Peyer's patch (tissue), 4 donors: ENCODE results near the gene CTAG1A.

Experiments used
- POLR2A ChIP-seq, 2 donors: fragments of 450-650 bp; IDR thresholded peaks; one replicate each; pipeline ENCODE4 v1.5.1; 2017; ENCODE audit warnings: antibody characterized with exemption in 2 of 2, mild to moderate bottlenecking in 2 of 2, moderate library complexity in 2 of 2
- TF ChIP-seq, protein P1 (sequence below), 6 experiments: fragments of 450-650 bp in 4 of 6; fragments of 200-600 bp in 2 of 6; sonication (generic) in 1 of 6; IDR thresholded peaks; one replicate each; pipeline ENCODE4 v1.5.1; 2017 to 2019; ENCODE audit warnings: antibody characterized with exemption in 6 of 6, mild to moderate bottlenecking in 3 of 6, moderate library complexity in 1 of 6

DNA sequence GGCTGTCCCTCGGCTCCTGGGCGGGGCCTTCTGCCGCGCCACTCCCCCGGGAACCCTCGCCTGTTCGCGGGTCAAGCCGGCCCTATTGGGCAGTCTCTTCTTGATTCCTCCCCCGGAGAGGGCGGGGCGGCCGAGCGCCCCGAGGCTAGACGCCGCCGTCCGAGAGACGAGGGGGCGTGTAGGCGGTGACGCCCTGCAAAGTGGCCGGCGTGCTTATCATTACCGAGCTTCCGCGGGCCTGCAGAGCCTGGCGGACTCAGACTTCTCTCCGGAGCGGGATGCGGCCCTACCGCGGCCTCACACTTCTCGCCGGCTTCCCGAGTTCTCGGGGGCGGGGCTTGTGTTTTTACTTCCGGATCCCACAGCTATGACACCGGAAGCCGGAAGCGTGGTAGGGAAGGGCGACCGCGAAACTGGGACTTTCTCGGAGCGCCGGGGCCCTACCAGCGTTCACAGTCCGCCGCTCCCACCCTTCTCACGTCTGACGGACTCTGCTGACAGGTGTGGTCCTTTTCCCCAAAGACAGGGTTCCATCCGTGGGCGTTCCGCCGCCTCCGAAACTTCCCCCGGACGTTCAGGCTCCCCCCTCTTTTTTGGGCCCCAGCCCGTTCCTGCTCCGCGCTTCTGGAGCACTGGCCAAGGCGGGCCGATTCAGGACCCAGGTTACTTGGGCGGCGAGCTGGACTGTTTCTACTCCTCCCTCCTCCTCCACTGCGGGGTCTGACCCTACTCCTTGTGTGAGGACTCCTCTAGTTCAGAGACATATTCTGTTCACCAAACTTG is 37.5 kb upstream of the CTAG1A start, which contains the start of gene IKBKG:
- TF ChIP-seq, protein P1, sequence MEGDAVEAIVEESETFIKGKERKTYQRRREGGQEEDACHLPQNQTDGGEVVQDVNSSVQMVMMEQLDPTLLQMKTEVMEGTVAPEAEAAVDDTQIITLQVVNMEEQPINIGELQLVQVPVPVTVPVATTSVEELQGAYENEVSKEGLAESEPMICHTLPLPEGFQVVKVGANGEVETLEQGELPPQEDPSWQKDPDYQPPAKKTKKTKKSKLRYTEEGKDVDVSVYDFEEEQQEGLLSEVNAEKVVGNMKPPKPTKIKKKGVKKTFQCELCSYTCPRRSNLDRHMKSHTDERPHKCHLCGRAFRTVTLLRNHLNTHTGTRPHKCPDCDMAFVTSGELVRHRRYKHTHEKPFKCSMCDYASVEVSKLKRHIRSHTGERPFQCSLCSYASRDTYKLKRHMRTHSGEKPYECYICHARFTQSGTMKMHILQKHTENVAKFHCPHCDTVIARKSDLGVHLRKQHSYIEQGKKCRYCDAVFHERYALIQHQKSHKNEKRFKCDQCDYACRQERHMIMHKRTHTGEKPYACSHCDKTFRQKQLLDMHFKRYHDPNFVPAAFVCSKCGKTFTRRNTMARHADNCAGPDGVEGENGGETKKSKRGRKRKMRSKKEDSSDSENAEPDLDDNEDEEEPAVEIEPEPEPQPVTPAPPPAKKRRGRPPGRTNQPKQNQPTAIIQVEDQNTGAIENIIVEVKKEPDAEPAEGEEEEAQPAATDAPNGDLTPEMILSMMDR (IDR thresholded peaks at IDR 0.05), result no peak
- TF ChIP-seq POLR2A (IDR thresholded peaks at IDR 0.05), result peak; percentile 10 to 50
